GM12801 (cell line): ENCODE measurements around the gene TOP2A.

Source experiments
- TF ChIP-seq, protein P1 (sequence below): IDR thresholded peaks from one replicate; pipeline ENCODE4 v1.5.1; 2011; ENCODE audit warnings: control low read depth; ENCODE audit not compliant: insufficient read length; ENCODE audit errors: extremely low read depth

Gene TOP2A

DNA sequence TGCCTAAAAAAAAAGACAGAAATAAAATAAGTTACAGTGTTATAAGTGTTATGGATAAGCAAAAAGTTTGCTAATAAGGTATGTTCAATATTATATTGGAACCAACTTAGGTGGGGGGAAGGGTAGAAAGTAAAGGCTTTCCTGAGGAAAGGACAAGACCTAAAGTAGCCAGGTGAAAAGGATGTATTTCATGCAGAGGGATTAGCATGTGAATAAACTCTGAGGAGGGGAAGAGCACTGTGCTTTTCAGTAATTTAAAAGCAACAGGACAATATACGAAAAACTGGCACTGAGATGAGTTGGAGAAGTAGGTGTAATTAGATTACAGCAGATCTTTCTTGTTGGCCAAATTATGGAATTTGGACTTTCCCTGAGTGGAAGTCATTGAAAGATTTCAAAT lies 7.6 kb downstream of the TOP2A start:
- TF ChIP-seq, protein P1, sequence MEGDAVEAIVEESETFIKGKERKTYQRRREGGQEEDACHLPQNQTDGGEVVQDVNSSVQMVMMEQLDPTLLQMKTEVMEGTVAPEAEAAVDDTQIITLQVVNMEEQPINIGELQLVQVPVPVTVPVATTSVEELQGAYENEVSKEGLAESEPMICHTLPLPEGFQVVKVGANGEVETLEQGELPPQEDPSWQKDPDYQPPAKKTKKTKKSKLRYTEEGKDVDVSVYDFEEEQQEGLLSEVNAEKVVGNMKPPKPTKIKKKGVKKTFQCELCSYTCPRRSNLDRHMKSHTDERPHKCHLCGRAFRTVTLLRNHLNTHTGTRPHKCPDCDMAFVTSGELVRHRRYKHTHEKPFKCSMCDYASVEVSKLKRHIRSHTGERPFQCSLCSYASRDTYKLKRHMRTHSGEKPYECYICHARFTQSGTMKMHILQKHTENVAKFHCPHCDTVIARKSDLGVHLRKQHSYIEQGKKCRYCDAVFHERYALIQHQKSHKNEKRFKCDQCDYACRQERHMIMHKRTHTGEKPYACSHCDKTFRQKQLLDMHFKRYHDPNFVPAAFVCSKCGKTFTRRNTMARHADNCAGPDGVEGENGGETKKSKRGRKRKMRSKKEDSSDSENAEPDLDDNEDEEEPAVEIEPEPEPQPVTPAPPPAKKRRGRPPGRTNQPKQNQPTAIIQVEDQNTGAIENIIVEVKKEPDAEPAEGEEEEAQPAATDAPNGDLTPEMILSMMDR, result no peak

DNA sequence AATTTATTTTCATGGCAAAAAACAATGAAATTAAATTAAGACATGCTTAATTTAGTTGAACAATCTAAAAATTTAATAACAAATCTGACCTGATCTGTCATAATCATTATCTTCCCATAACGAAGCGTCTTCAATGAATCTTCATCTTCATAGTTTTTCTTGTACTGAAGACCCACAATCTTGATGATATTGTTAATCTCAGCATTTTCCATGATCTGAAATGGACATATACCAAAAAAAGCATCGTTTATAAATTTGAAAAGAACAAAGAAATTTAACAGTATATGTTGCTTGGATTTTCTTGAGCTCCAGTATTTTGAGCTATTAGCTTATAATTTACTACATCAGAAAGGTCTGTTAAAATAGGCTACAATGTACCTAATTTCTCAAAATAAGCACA lies 10.2 kb downstream of the TOP2A start:
- TF ChIP-seq, protein P1, result no peak

DNA sequence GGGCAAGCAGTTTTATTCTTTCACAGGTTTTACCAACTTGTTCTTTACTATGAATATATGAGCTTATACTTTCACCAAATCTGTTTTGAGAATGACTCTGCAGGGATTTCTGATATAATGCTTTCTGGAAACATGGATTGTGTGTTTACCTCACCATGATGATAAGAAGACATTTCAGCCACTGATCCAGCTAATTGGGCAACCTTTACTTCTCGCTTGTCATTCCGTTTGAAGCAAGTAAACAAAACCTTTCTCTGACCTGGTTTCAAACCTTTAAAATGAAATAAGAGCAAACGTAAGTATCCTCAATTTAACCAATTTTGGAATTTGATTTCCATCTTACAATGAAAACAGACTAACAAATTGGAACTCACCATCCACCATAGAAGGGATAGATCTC lies 13.7 kb downstream of the TOP2A start:
- TF ChIP-seq, protein P1, result no peak

DNA sequence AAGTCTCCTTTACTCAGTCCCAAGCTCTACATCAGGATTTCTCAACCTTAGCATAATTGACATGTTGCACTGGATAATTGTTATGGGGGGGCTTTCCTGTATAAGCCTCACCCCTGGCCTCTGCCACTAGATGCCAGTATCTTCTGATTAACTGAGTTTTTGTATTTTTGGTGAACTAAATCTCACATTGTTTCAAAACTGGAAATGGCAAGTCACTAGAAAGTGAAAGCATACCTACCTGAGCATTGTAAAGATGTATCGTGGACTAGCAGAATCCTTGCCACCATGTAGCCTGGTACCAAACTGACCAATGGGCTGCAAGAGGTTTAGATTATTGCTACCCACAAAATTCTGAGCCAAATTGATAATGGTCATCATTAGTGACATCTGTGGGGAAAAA lies 15.0 kb downstream of the TOP2A start:
- TF ChIP-seq, protein P1, result no peak

GRCh38 chr17:40399185-40399584 lies 18.5 kb downstream of the TOP2A start:
- TF ChIP-seq, protein P1, result no peak

DNA sequence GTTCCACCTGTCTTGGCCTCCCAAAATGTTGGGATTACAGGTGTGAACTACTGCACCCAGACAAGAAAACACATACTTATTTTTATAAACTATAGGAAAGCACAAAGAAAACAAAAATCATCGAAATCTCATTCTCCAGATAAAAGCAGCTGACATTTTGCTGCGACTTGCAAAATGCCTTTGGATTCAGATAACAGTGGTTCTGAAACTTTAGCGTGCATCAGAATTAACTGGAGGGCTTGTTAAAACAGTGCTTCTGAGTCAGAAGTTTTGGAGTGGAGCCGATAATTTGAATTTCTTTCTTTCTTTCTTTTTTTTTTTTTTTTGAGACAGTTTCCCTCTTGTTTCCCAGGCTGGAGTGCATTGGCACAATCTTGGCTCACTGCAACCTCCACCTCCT lies 35.4 kb downstream of the TOP2A start:
- TF ChIP-seq, protein P1, result no peak

- TF ChIP-seq, protein P1, result no peak
Measured at GRCh38 chr17:40378966-40379365, 38.7 kb downstream of the TOP2A start.

DNA sequence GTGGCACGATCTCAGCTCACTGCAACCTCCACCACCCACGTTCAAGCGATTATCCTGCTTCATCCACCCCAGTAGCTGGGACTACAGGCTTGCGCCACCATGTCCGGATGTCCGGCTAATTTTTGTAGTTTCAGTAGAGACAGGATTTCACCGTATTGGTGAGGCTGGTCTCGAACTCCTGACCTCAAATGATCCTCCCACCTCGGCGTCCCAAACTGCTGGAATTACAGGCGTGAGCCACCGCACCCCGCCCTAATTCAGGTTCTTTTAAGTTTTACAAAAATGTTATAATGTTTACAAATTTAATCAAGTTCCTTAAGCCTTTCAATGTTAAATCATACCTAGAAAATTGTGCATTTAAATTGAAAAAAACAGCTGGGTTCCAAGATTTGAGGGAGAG lies 39.9 kb downstream of the TOP2A start:
- TF ChIP-seq, protein P1, result no peak
